Mammary epithelial cell (primary cell): ENCODE data around the gene TMEM175.

ENCODE experiments used
- CTCF ChIP-seq, 2 donors: IDR thresholded peaks in 1 of 2; conservative IDR thresholded peaks in 1 of 2; 2 replicates each; pipeline ENCODE4 v1.5.1; 2011 to 2012; ENCODE audit warnings: inconsistent platforms in 2 of 2, low read length in 2 of 2, mild to moderate bottlenecking in 2 of 2, control low read depth in 1 of 2, low read depth in 1 of 2; ENCODE audit not compliant: insufficient read depth in 1 of 2; ENCODE audit errors: extremely low read depth in 1 of 2
- EZH2 ChIP-seq: IDR thresholded peaks from 2 replicates; pipeline ENCODE4 v1.6.1; 2012; ENCODE audit warnings: low read length, inconsistent platforms, borderline replicate concordance

GRCh38 chr4:909131-909571 lies 23.1 kb upstream of the TMEM175 start:
- TF ChIP-seq CTCF (conservative IDR thresholded peaks at IDR 0.05 in 1 of 2, IDR thresholded peaks at IDR 0.05 in 1 of 2; ENCODE audit: extremely low read depth in 1 of 2, insufficient read depth in 1 of 2, low read depth in 1 of 2, low read length in 2 of 2) = no peak
- no peak for TF ChIP-seq EZH2
